Putamen (tissue), 1 donor: ENCODE data around the gene ALOX15.
"Not testable (repeated sequence)": the region's sequence is repeated elsewhere in the genome, so short reads cannot be mapped to it uniquely, and the experiment has no call there.

Experiments used
- DNase-seq: peaks from one replicate; pipeline ENCODE4 v3.0.0-alpha.2; 2016; ENCODE audit warnings: low spot score

The ALOX15 gene

DNA sequence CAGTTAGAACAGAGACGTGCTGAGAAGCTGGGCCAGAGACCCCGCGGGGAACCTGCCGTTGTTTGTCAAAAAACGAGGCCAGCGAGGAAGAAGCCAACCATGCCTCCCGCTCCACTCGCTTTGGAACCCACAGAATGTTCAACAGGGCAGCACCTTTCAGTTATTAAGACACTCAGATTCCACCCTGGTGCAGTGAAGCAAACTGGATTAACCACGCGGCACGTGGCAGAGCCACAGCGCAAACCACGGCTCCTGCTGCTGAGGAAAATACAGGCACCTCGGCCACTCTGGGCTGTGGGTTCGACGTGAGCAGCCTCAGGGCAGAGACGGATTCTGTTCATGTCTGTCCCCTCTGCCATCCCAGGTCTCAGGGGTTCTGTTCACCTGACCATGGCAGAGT lies 24.4 kb downstream of the ALOX15 start:
- DNase-seq: no peak

DNA sequence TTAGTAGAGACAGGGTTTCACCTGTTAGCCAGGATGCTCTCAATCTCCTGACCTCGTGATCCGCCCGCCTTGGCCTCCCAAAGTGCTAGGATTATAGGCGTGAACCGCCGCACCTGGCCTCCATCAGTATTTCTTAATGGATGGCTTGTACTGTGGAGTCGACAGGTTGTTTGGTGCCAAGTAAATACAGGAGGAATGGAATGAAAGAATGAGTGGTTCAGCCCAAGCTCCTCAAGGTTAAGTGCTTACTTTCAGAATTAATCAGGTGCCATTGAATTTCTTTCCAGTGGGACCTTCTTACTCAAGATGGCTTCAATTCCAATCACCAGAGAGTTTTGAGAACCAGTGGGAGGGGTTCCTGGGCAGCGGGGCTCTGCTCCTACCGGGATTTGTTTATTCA lies 25.0 kb downstream of the ALOX15 start:
- DNase-seq: no peak

DNA sequence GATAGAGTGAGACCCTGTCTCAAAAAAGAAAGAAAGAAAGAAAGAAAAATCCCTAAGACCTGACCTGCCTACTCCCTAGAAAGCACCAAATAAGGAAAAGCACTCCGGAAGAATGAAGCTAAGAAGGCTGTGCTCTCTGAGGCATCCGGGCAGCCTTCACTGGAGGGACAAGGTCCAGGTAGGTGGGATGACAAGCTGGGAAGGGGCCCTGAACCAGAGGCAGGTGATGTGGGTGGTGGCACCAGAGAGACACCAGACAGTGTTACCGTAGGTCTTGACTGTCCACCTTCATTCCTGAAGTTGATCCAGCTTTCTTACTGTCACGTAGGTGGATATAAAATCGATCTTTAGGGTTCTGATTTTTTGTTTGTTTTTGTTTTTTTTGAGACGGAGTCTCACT lies 30.8 kb downstream of the ALOX15 start:
- no peak for DNase-seq

DNA sequence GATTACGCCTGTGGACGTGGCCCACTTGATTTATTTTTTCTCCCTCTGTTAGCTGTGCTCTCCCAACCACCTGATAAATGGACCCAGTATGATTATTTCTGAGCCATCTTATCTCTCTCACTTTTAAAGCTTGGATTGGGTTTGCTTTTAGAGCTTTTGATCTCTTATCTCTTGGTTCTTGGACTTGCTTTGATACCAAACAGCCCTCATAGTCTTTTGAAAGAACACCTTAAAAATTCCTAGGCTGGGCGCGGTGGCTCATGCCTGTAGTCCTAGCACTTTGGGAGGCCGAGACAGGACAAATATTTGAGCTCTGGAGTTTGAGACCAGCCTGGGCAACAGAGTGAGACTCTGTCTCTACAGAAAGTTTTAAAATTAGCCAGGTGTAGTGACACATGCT lies 31.3 kb downstream of the ALOX15 start:
- no peak for DNase-seq

DNA sequence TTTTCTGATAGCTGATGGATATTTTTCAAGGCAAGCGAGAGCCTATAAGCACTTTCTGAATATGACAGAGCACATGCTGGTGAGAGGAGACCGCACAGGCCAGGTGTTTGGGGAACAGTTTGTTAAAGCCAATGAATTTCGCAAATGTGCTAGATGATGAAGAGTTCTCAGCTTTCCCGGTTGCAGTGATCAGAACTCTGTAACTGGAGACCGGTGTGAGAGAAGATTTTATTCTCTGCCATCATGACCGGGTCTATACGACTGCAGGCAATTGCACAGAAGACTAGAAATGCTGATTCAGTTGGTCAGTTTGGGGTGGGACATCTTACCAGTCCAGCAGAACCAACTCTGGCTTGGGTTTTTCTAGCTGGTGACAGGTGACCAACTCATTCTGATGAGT lies 31.7 kb downstream of the ALOX15 start:
- no peak for DNase-seq

DNA sequence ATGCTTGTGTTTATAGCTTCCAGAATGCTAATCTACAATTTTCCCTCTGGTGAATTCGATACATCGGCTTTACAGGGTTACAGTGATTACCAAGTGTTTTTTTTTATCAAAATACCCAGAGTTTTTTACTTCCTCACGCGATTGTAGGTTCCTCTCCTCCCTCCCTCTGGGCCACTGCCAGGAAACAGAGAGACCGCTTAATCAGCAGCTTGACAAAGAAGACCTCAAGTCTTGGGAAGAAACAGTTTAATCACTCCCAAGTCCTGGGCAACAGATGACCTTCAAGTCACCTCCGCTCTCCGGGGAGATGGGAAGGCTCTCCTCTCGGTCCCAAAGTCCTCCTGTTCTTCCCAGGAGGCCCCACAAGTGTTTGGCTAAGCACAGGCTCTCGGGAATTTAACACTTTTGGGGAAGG lies 33.7 kb downstream of the ALOX15 start:
- peak; percentile 47 for DNase-seq

DNA sequence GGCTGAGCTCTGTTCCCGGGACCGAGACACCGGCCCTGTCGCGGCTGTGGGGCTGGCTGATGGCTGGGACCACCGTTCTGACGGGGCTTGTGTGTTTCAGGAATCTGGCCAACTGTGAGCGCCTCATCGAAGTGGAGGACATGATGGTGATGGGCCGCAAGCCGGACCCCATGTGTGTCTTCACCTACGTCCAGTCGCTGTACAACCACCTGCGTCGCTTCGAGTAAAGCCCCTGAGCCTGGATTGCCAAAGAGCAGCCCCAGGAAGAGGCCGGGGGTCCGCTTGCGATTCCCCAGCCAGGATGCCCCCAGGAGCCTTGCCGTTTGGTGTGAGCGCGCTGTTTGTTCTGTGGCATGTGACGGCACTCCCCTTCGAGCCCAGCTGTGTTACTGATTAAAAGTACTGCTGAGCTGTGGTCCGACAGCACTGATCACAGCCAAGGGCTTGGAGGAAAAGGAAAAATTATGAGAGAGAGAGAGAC lies 34.2 kb downstream of the ALOX15 start:
- DNase-seq: no peak

DNA sequence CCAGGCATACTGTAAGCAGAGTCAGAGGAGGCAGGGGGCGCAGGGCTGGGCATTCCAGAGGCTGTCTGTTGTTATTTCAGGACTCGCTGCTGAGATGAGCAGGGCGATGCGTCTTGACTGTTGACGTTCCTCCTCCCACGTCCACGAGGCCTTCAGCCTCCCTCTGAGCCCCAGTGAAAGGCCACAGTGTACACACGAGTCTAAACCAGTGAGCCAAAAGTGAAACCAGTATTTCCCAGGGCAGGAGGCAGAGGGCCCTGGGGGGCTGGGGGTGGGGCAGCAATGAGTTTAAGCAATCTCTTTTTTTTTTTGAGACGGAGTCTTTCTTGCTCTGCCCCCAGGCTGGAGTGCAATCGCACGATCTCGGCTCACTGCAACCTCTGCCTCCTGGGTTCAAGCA lies 35.7 kb downstream of the ALOX15 start:
- DNase-seq: no peak

DNA sequence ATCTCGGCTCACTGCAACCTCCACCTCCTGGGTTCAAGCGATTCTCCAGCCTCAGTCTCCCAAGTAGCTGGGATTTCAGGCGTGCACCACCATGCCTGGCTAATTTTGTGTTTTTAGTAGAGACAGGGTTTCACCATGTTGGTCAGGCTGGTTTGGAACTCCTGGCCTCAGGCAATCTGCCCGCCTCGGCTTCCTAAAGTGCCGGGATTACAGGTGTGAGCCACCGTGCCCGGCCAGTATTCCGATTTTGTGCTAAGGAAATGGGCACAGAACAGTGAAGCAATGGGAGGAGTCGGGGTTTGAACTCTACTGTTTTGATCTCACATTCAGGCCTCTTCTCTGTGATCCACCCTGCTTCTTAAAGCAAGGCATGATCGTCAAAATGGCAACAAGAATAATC lies 36.7 kb downstream of the ALOX15 start:
- not testable (repeated sequence) for DNase-seq

DNA sequence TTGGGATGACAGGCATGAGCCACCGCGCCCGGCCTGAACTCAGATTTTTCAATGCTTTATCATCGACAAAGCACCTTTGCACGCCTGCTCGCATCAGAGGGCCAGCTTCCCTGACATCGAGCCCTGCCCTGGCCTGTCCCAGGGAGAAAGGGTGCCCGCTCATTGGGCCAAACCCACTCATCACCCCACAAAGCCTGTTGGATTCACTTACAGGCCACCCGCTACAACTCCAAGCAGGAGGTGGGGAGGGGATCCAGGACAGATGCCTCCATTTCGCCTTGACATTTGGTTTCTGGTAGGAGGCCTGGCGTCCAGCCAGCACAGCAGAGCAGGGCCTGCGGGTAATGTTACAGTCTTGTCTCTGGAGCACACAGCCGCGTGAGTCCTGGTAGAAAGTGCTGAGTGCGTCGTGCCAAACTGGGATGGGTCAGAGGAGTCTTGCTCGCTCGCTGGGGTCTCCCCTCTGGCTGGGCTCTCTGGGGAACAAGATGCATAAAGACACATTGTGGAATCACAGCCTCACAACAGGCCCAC lies 37.3 kb downstream of the ALOX15 start:
- DNase-seq: no peak

DNA sequence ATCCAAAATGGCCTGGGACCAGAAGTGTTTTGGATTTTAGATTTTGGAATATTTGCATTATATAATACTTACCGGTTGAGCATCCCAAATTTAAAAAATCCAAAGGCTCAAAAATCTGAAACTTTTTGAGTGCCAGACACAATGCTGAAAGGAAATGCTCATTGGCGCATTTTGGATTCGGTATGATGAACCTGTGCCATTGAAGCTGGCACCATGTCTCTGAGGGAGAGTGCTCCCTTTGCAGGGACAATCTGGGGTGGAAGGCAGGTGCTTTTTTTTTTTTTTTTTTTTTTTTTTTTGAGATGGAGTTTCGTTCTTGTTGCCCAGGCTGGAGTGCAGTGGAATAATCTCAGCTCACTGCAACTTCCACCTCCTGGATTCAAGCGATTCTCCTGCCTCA lies 39.4 kb downstream of the ALOX15 start:
- DNase-seq: no peak

DNA sequence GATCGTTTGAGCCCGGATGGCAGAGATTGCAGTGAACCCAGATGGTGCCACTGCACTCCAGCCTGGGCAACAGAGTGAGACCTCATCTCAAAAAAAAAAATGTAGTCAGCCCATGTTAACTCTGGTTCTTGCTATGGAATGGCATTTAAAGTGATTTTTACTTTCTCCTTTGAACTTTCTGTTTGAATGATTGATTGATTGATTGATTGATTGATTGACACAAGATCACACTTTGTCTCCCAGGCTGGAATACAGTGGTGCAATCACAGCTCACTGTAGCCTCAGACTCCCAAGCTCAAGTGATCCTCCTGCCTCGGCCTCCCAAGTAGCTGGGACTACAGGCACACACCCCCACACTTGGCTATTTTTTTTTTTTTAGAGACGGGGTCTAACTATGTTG lies 40.2 kb downstream of the ALOX15 start:
- DNase-seq: no peak

DNA sequence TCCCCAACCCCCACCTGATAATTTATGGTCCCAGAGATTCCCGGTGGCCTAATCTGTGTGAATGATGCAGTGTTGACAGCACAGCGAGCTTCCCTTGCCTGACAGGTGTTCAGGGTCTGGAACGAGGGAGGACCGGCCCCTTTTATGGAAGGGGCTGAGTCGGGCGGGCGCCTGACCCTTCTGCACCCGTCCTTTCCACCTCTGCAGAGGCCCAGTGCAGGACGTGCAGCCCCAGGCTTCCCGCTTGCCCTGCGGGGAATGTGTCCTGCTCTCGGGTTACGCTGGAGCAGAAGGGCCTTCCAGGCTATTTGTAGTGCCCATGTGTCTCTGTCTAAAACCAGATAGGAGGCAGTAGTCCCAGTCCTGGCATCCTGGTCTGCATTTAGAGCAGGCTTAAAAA lies 40.9 kb downstream of the ALOX15 start:
- no peak for DNase-seq

DNA sequence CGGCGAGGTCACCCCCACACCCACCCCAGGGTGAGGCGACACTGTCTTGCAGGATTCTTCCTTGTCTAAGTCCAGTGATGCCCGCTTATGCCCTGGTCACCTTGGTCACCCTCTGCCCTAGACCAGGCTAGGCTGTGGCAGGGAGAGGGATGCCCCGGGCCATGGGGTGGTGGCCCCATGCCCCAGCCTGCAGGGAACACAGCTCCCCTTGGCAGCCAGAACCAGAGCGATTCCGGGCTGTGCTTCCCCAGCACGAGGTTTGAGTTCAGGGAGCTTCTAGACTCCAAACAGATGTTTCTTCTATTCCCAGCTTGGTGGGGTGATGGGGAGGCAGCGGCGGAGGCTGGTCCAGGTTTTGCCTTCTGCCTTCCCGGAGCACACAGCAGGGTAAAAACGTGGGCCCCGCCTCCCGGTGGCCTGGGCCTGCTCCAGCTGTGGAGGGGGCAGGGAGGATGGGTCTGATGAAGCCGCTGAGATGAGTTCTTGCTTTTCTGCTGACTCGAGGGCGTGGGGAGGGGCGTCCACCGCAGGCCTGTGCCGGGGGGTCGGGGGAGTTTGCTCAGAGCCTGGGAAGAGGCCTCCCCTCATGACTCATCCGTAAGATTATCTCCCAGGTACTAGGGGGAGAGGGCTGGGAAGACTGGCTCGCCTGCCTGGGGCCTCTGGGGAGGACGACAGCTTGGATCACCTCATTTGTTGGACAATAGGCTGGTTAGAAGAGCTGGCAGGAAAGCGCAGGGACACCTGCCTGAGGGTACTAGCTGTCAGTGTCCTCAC lies 41.8 kb downstream of the ALOX15 start:
- DNase-seq: no peak

DNA sequence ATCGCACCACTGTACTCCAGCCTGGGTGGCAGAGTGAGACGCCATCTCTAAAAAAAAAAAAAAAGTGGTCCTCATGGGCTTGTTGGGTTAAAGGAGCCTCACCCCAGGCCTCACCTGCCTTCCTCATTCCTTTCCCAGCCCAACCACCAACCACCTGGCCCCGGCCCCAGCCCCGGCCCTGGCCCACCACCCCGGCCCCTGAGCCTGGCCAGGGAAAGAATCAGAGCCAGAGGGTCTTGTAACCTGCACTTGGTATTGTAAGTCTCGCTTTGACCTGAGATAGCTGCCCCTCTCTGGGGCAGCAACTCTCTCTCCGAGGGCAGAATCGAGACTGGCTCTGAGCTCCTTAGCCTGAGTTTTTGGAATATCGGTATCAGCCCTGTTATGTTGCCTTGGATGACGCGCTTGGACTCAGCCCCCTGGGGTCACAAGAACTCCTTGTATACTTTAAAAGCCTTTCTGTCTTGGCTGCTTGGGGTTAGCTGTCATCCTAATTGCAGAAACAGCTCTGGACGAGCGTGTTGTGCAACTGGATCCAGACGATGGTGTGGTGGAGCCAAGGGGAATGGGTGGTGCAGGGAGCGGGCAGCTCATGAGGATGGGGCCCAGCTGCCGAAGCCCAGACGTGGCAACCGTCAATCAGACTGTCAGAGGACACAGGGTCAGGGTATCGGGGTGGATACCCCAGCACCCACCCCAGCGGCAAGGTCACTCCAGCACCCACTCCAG lies 42.5 kb downstream of the ALOX15 start:
- no peak for DNase-seq

DNA sequence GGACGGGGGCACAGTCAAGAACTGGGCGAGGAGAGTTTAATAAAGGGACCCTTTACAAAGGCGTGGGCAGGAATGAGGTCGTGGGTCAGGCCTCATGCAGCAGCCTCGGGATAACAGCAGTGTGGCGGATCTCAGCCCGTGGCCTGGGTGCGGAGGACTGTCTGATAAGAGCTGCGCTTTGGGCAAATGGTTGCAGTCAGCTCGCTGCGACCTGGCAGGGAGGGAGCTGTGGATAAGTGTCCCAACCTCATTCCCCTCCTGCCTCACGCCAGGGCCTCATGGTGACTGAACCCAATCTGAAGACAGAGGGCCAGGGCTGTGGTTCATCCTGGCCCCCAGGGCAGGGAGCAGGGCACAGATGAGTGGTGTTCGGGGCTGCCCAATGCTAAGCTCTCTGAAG lies 43.5 kb downstream of the ALOX15 start:
- no peak for DNase-seq

DNA sequence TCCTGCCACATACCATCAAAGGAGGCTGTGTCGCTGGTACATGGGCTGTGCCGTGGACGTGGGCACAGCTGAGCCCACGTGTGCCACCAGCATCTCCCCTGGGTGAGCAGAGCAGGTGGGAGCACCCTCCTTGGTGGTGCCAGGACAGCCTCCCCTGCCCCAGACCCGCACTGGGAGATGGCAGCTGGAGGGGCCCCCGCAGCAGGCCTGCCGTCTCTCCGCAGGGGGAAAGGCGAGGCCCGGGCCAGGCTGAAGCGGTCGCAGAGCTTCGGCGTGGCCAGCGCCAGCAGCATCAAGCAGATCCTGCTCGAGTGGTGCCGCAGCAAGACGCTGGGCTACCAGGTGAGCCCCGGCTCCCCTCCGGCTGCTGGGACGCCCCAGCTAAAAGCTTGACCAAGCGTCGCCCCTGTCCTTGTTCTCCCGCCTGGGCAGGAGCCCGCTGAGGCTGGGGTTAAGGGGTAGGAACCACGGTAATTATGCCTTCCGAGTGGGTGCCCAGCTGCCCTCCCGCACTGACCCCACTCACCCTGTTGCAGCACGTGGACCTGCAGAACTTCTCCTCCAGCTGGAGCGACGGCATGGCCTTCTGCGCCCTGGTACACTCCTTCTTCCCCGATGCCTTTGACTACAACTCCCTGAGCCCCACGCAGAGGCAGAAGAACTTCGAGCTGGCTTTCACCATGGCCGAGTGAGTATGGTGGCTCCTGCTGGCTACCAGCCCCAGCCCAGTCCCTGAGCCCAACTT lies 44.7 kb downstream of the ALOX15 start:
- no peak for DNase-seq

DNA sequence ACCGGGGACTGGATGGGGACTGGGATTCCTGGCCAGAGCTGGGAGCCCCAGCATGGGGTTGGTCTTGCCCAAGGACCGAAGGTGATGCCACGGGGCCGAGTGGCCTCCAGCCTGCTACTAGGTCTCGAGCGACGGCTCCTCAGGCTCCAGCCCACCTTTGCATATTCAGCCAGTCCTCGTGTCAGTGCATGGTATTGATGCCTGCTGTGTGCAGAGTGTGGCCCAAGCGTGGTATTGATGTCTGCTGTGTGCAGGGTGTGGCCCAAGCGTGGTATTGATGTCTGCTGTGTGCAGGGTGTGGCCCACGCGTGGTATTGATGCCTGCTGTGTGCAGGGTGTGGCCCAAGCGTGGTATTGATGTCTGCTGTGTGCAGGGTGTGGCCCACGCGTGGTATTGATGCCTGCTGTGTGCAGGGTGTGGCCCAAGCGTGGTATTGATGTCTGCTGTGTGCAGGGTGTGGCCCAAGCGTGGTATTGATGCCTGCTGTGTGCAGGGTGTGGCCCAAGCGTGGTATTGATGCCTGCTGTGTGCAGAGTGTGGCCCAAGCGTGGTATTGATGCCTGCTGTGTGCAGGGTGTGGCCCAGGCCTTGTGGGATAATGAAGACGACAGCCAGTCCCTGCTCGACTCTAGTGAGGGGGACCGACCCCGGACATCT lies 45.7 kb downstream of the ALOX15 start:
- DNase-seq: not testable (repeated sequence)

DNA sequence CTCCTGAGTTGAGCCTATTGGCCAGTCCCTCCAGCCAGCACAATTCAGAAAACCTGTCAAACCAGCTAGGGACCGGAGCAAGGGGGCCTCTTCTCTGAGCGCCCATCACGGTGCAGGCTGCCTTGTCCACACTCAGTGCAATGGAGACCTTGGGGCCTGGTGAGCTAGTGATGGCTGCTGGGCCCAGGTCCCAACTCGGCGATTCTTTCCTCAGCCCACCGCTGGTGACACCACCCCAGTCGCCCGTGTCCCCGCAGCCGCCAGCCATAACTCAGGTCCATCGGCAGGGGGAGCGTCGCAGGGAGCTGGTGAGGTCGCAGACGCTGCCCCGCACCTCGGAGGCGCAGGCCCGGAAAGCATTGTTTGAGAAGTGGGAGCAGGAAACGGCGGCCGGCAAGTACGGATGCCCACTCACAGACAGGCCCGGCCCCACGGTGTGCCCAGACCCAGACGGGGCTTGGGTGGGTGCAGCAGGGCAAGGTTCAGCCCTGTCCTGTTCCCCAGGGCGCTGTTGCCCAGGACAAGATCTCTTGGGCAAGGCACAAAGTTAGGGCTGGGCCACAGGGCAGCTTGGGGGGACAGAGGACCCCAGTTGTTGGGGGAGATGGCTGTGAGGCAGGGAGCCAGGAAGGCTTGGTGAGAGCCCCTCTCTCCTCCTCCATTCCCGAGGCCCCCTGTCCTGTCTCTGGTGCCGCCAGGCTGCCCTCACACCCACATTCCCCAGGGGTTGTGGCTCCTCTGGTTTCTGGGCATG lies 46.4 kb downstream of the ALOX15 start:
- no peak for DNase-seq

DNA sequence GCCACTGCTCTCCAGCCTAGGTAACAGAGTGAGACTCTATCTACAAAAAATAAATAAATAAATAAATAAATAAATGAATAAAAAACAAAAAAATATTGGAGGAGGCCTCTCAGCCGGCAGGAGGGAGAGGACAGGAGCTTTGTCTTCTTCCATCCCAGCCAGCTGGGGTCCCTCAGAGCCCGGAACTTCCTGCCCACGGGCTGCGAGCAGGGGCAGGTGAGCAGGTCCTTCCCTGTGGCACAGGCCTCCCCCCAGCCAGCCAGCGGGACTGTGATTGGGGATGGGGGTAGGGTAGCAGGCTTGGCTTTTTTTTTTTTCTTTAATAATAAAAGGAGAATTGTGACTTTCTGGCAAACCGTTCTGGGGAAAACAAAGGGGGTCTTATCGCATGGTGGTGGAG lies 47.1 kb downstream of the ALOX15 start:
- no peak for DNase-seq

DNA sequence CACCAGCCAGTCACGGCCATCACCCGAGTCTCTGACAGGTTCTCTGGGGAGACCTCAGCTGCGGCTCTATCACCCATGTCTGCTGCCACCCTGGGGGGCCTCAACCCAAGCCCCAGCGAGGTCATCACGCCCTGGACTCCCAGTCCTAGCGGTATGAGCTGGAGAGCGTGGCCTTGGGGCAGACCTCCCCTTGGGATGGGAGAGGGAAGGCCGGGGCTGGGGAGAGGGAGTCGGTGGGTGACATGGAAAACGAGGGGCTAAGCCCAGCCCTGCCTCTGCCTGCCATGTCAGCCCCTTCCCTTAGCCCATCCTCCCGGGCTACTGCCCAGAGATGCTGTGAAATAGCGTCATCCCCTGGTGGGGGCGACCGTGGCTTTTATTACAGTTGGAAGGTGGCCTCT lies 48.5 kb downstream of the ALOX15 start:
- DNase-seq: no peak
